ENCODE results near the gene LDB2.

LDB2 gene

GRCh38 chr4:16857425-16857824 lies 41.0 kb downstream of the LDB2 start:
- no peaks in the 10 kb centered on the region for H3K4me1 ChIP-seq (ENCODE audit: insufficient read depth, insufficient read length)

GRCh38 chr4:16853640-16854039 lies 44.8 kb downstream of the LDB2 start:
- Histone ChIP-seq H3K9ac (ENCODE audit: insufficient read length, low read depth) (no peak overlapping the region), H3K4me3 (ENCODE audit: insufficient read length, low read depth) (no peak overlapping the region), H3K4me1 (ENCODE audit: insufficient read depth, insufficient read length) (no peaks in the 10 kb centered on the region), H3K9me3 (ENCODE audit: insufficient read depth, low read length) (peaks cover 7% of the 10 kb centered on the region), H3K27me3 (ENCODE audit: insufficient read depth, insufficient read length) (no peaks in the 10 kb centered on the region), H3K36me3 (ENCODE audit: insufficient read depth, insufficient read length, low read length) (no peaks in the 10 kb centered on the region)
- DNase-seq (ENCODE audit: low read depth, low spot score): no peak
- TF ChIP-seq ZNF274 (IDR thresholded peaks at IDR 0.05; ENCODE audit: low read depth, low read length) (no peak), YY1 (IDR thresholded peaks at IDR 0.05; ENCODE audit: insufficient read depth, insufficient read length) (no peak), SUZ12 (IDR thresholded peaks at IDR 0.05; ENCODE audit: extremely low read depth, insufficient read depth, insufficient read length) (no peak)

More at GRCh38 chr4:16857425-16857824, 41.0 kb downstream of the LDB2 start:
- Histone ChIP-seq H3K9ac (ENCODE audit: insufficient read length, low read depth) (no peak overlapping the region), H3K36me3 (ENCODE audit: insufficient read depth, insufficient read length, low read length) (no peaks in the 10 kb centered on the region), H3K4me3 (ENCODE audit: insufficient read length, low read depth) (no peak overlapping the region), H3K9me3 (ENCODE audit: insufficient read depth, low read length) (no peaks in the 10 kb centered on the region), H3K27me3 (ENCODE audit: insufficient read depth, insufficient read length) (no peaks in the 10 kb centered on the region)
- no peak for DNase-seq (ENCODE audit: low read depth, low spot score)
- no peak for TF ChIP-seq SUZ12 (IDR thresholded peaks at IDR 0.05; ENCODE audit: extremely low read depth, insufficient read depth, insufficient read length)
- TF ChIP-seq ZNF274 (IDR thresholded peaks at IDR 0.05; ENCODE audit: low read depth, low read length): no peak
- TF ChIP-seq YY1 (IDR thresholded peaks at IDR 0.05; ENCODE audit: insufficient read depth, insufficient read length): no peak

- Histone ChIP-seq H3K27me3 (ENCODE audit: insufficient read depth, insufficient read length) (no peaks in the 10 kb centered on the region), H3K9ac (ENCODE audit: insufficient read length, low read depth) (no peak overlapping the region), H3K4me1 (ENCODE audit: insufficient read depth, insufficient read length) (no peaks in the 10 kb centered on the region), H3K36me3 (ENCODE audit: insufficient read depth, insufficient read length, low read length) (no peaks in the 10 kb centered on the region), H3K4me3 (ENCODE audit: insufficient read length, low read depth) (no peak overlapping the region), H3K9me3 (ENCODE audit: insufficient read depth, low read length) (peaks cover 7% of the 10 kb centered on the region)
- DNase-seq (ENCODE audit: low read depth, low spot score): no peak
- TF ChIP-seq SUZ12 (IDR thresholded peaks at IDR 0.05; ENCODE audit: extremely low read depth, insufficient read depth, insufficient read length): no peak
- TF ChIP-seq ZNF274 (IDR thresholded peaks at IDR 0.05; ENCODE audit: low read depth, low read length): no peak
- TF ChIP-seq YY1 (IDR thresholded peaks at IDR 0.05; ENCODE audit: insufficient read depth, insufficient read length): no peak
These were observed 45.8 kb downstream of the LDB2 start for GRCh38 chr4:16852644-16853043.

GRCh38 chr4:16852228-16852627 lies 46.2 kb downstream of the LDB2 start:
- no peak for DNase-seq (ENCODE audit: low read depth, low spot score)
- no peak for TF ChIP-seq YY1 (IDR thresholded peaks at IDR 0.05; ENCODE audit: insufficient read depth, insufficient read length)
- no peak for TF ChIP-seq ZNF274 (IDR thresholded peaks at IDR 0.05; ENCODE audit: low read depth, low read length)
- no peak for TF ChIP-seq SUZ12 (IDR thresholded peaks at IDR 0.05; ENCODE audit: extremely low read depth, insufficient read depth, insufficient read length)
- Histone ChIP-seq H3K9me3 (ENCODE audit: insufficient read depth, low read length) (peaks cover 7% of the 10 kb centered on the region), H3K27me3 (ENCODE audit: insufficient read depth, insufficient read length) (no peaks in the 10 kb centered on the region), H3K4me3 (ENCODE audit: insufficient read length, low read depth) (no peak overlapping the region), H3K9ac (ENCODE audit: insufficient read length, low read depth) (no peak overlapping the region), H3K36me3 (ENCODE audit: insufficient read depth, insufficient read length, low read length) (no peaks in the 10 kb centered on the region), H3K4me1 (ENCODE audit: insufficient read depth, insufficient read length) (no peaks in the 10 kb centered on the region)

GRCh38 chr4:16846540-16847117 lies 51.8 kb downstream of the LDB2 start:
- no peaks in the 10 kb centered on the region for H3K36me3 ChIP-seq (ENCODE audit: insufficient read depth, insufficient read length, low read length)
- H3K9ac ChIP-seq (ENCODE audit: insufficient read length, low read depth): no peak overlapping the region
- H3K4me3 ChIP-seq (ENCODE audit: insufficient read length, low read depth): no peak overlapping the region
- no peaks in the 10 kb centered on the region for H3K27me3 ChIP-seq (ENCODE audit: insufficient read depth, insufficient read length)
- no peak for TF ChIP-seq ZNF274 (IDR thresholded peaks at IDR 0.05; ENCODE audit: low read depth, low read length)
- no peak for TF ChIP-seq YY1 (IDR thresholded peaks at IDR 0.05; ENCODE audit: insufficient read depth, insufficient read length)
- TF ChIP-seq SUZ12 (IDR thresholded peaks at IDR 0.05; ENCODE audit: extremely low read depth, insufficient read depth, insufficient read length): no peak
- peaks cover 7% of the 10 kb centered on the region for H3K9me3 ChIP-seq (ENCODE audit: insufficient read depth, low read length)
- DNase-seq (ENCODE audit: low read depth, low spot score): peak; percentile 20
- no peaks in the 10 kb centered on the region for H3K4me1 ChIP-seq (ENCODE audit: insufficient read depth, insufficient read length)

GRCh38 chr4:16844816-16845586 lies 53.4 kb downstream of the LDB2 start:
- DNase-seq (ENCODE audit: low read depth, low spot score): no peak
- Histone ChIP-seq H3K36me3 (ENCODE audit: insufficient read depth, insufficient read length, low read length) (peaks cover 9% of the 10 kb centered on the region), H3K9me3 (ENCODE audit: insufficient read depth, low read length) (no peaks in the 10 kb centered on the region), H3K4me1 (ENCODE audit: insufficient read depth, insufficient read length) (no peaks in the 10 kb centered on the region), H3K4me3 (ENCODE audit: insufficient read length, low read depth) (no peak overlapping the region), H3K9ac (ENCODE audit: insufficient read length, low read depth) (no peak overlapping the region), H3K27me3 (ENCODE audit: insufficient read depth, insufficient read length) (no peaks in the 10 kb centered on the region)
- TF ChIP-seq ZNF274 (IDR thresholded peaks at IDR 0.05; ENCODE audit: low read depth, low read length) (no peak), SUZ12 (IDR thresholded peaks at IDR 0.05; ENCODE audit: extremely low read depth, insufficient read depth, insufficient read length) (no peak), YY1 (IDR thresholded peaks at IDR 0.05; ENCODE audit: insufficient read depth, insufficient read length) (no peak)

- TF ChIP-seq SUZ12 (IDR thresholded peaks at IDR 0.05; ENCODE audit: extremely low read depth, insufficient read depth, insufficient read length): no peak
- TF ChIP-seq YY1 (IDR thresholded peaks at IDR 0.05; ENCODE audit: insufficient read depth, insufficient read length): no peak
- TF ChIP-seq ZNF274 (IDR thresholded peaks at IDR 0.05; ENCODE audit: low read depth, low read length): no peak
- no peaks in the 10 kb centered on the region for H3K9me3 ChIP-seq (ENCODE audit: insufficient read depth, low read length)
- H3K36me3 ChIP-seq (ENCODE audit: insufficient read depth, insufficient read length, low read length): peaks cover 9% of the 10 kb centered on the region
- peak; percentile 13 for DNase-seq (ENCODE audit: low read depth, low spot score)
- H3K27me3 ChIP-seq (ENCODE audit: insufficient read depth, insufficient read length): no peaks in the 10 kb centered on the region
- H3K9ac ChIP-seq (ENCODE audit: insufficient read length, low read depth): no peak overlapping the region
- no peak overlapping the region for H3K4me3 ChIP-seq (ENCODE audit: insufficient read length, low read depth)
- no peaks in the 10 kb centered on the region for H3K4me1 ChIP-seq (ENCODE audit: insufficient read depth, insufficient read length)
These were observed 54.5 kb downstream of the LDB2 start for GRCh38 chr4:16843831-16844508.

All from NT2/D1 (cell line).